Karpas-422 (cell line): ENCODE data around the gene NUTM1. TPM values are rescaled to one million over a fixed set of nuclear protein-coding genes. Genes with fewer than 3 reads are reported as not detected.
A peak's percentile ranks its signal among the peaks of the same experiment; 100 is the strongest.

Experiments
- DNase-seq: peaks from one replicate; pipeline ENCODE4 v3.0.0-alpha.2; 2015
- H2AFZ ChIP-seq: fragments of 200-600 bp; sonication (generic); 2 replicates; pipeline ENCODE4 v1.6.1; 2014; ENCODE audit warnings: antibody characterized with exemption, low read length, mixed read lengths
- H3K27ac ChIP-seq: fragments of 200-600 bp; sonication (generic); 2 replicates; pipeline ENCODE4 v1.5.1; 2014; ENCODE audit warnings: mild to moderate bottlenecking, low read length, moderate library complexity
- H3K27me3 ChIP-seq: fragments of 200-600 bp; sonication (generic); 2 replicates; pipeline ENCODE4 v1.6.1; 2014; ENCODE audit warnings: low read length, mixed read lengths
- H3K36me3 ChIP-seq: fragments of 200-600 bp; sonication (generic); 2 replicates; pipeline ENCODE4 v1.6.1; 2014; ENCODE audit warnings: low read length, mixed read lengths; ENCODE audit not compliant: insufficient read depth
- H3K4me1 ChIP-seq: fragments of 200-600 bp; sonication (generic); 2 replicates; pipeline ENCODE4 v1.6.1; 2014; ENCODE audit warnings: mild to moderate bottlenecking, low read length, mixed read lengths
- H3K4me2 ChIP-seq: fragments of 200-600 bp; sonication (generic); 2 replicates; pipeline ENCODE4 v1.6.1; 2014; ENCODE audit warnings: low read length, low read depth, mild to moderate bottlenecking; ENCODE audit not compliant: poor library complexity, severe bottlenecking
- H3K4me3 ChIP-seq: fragments of 200-600 bp; sonication (generic); 2 replicates; pipeline ENCODE4 v1.5.1; 2014; ENCODE audit warnings: mild to moderate bottlenecking, antibody characterized with exemption, low read length, mixed read lengths
- H3K79me2 ChIP-seq: fragments of 200-600 bp; sonication (generic); 2 replicates; pipeline ENCODE4 v1.6.1; 2014; ENCODE audit warnings: mild to moderate bottlenecking, low read length, mixed read lengths
- H3K9ac ChIP-seq: fragments of 200-600 bp; sonication (generic); 2 replicates; pipeline ENCODE4 v1.6.0; 2014; ENCODE audit warnings: low read length
- H3K9me2 ChIP-seq: fragments of 200-600 bp; sonication (generic), shearing (Covaris generic); replicated peaks from 2 replicates; pipeline ENCODE4 v1.6.0; 2014; ENCODE audit warnings: mild to moderate bottlenecking, low read length, moderate library complexity; ENCODE audit not compliant: insufficient read depth
- H3K9me3 ChIP-seq: fragments of 300-700, 200-600 bp; sonication (generic); 2 replicates; pipeline ENCODE4 v1.6.1; 2014; ENCODE audit warnings: low read length, mixed read lengths
- H4K20me1 ChIP-seq: fragments of 200-600 bp; sonication (generic); 2 replicates; pipeline ENCODE4 v1.6.1; 2014; ENCODE audit warnings: mild to moderate bottlenecking, antibody characterized with exemption, low read length, low read depth; ENCODE audit not compliant: insufficient read depth
- total RNA-seq: library from RNA; depleted of rRNA; stranded (reverse); fragments of >200 nt; shearing (Covaris generic); gene quantifications from 2 replicates; pipeline ENCODE4 v1.2.3, GENCODE V29; 2014; ENCODE audit warnings: low replicate concordance

The NUTM1 gene
- total RNA-seq, 1 experiment from 2014 or later, result not detected

DNA sequence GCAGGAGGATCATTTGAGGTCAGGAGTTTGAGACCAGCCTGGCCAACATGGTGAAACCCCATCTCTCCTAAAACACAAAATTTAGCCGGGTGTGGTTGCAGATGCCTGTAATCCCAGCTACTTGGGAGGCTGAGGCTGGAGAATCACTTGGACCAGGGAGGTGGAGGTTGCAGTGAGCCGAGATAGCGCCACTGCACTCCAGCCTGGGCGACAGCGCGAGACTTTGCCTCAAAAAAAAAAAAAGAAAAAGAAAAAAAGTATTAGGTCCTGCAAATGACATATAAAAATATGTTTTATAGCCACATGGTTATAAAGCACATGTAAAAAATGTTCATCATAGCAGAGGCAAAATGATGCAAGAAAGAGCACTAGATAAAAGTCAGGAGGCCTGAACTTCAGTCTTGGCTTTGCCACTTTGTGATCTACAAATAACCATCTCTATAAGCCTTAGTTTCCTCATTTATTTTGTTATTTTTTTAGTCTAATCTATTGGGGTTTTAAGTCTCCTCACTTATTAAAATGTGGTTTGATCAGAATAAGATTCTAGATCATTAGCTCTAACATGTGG, 10.5 kb upstream of the NUTM1 start:
- Histone ChIP-seq H3K4me3 (no peak overlapping the region), H3K9ac (no peak overlapping the region), H3K4me2 (no peak overlapping the region), H3K79me2 (no peaks in the 10 kb centered on the region), H4K20me1 (no peaks in the 10 kb centered on the region), H3K4me1 (peaks cover 19% of the 10 kb centered on the region), H2AFZ (no peak overlapping the region), H3K36me3 (no peaks in the 10 kb centered on the region), H3K9me3 (no peaks in the 10 kb centered on the region), H3K27ac (no peak overlapping the region), H3K27me3 (no peaks in the 10 kb centered on the region), H3K9me2 (no peaks in the 10 kb centered on the region)
- no peak for DNase-seq

DNA sequence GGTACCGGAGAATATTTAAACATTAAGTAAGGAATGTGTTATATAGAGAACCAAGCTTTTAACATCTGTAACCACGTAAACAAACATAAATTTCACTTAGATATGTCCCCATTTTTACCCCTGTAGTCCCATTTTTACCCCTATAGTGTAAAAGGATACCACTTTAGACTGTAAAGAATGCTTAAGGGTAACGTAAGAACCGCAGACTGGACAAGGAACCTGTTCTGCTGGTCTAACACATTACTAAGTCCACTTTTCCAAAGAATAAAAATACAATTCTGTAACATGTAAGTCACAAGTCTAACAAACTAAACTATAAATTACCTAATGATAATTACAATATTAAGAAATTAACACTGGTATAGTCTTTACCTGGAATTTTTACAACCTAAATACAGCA, 8.4 kb upstream of the NUTM1 start:
- Histone ChIP-seq H3K79me2 (no peaks in the 10 kb centered on the region), H3K9ac (no peak overlapping the region), H3K27me3 (no peaks in the 10 kb centered on the region), H3K36me3 (no peaks in the 10 kb centered on the region), H3K9me2 (no peaks in the 10 kb centered on the region), H3K4me1 (peaks cover 27% of the 10 kb centered on the region), H4K20me1 (no peaks in the 10 kb centered on the region), H3K4me2 (no peak overlapping the region), H3K27ac (no peak overlapping the region), H3K9me3 (no peaks in the 10 kb centered on the region), H3K4me3 (no peak overlapping the region), H2AFZ (no peak overlapping the region)
- no peak for DNase-seq

- H3K36me3 ChIP-seq, result no peaks in the 10 kb centered on the region
- no peaks in the 10 kb centered on the region for H3K9me3 ChIP-seq
- H3K4me1 ChIP-seq, result peaks cover 28% of the 10 kb centered on the region
- no peak overlapping the region for H3K4me2 ChIP-seq
- H3K27ac ChIP-seq, result no peak overlapping the region
- no peaks in the 10 kb centered on the region for H3K9me2 ChIP-seq
- no peaks in the 10 kb centered on the region for H3K27me3 ChIP-seq
- no peak for DNase-seq
- H2AFZ ChIP-seq, result no peak overlapping the region
- no peaks in the 10 kb centered on the region for H3K79me2 ChIP-seq
- H4K20me1 ChIP-seq, result no peaks in the 10 kb centered on the region
- H3K9ac ChIP-seq, result no peak overlapping the region
- H3K4me3 ChIP-seq, result no peak overlapping the region
Measured at GRCh38 chr15:34335176-34336032, 7.7 kb upstream of the NUTM1 start.

DNA sequence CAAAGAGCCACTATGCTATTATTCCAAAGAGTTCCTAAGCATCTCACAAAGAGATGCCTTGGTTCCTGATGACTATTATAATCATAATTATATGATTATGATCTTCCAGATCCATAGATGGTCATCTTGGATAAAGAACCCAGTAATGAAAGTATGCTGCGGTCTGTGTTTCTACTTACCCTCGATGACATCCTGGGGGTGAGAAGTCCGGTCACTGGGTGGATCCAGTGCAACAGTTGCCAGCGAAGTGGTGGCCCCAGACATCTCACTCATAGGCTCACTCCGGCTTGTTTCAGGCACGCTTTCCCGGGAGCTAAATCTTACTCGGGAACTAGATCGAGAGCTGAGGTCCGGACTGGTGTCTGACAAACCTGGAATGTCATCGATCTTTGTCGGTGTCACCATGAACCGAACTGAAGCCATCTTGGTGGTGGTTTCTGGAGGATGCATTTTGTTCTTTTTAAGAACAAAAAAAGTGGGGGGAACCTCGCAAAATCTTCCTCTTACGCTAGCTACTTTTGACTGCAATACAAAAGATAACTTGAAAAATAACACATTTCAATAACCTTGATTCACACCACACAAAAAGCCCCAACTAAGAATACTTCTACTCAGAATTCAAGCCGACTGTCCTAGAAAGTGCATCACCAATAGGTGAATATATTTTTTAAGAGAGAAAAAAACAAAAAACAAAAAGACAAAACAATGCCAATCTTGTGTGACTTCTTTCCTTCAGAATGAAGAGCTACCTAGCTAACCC, 6.7 kb upstream of the NUTM1 start:
- Histone ChIP-seq H4K20me1 (no peaks in the 10 kb centered on the region), H3K9me3 (no peaks in the 10 kb centered on the region), H3K27me3 (no peaks in the 10 kb centered on the region), H3K36me3 (no peaks in the 10 kb centered on the region), H3K4me2 (peak overlapping the region; percentile 88), H3K4me3 (peak overlapping the region; percentile 91; the same call in 1 of the 2 replicates), H3K79me2 (peaks cover 7% of the 10 kb centered on the region), H3K27ac (no peak overlapping the region), H3K9ac (0 out of 2 replicates have a peak overlapping the region, but pooled peaks have one; percentile 71), H2AFZ (no peak overlapping the region), H3K9me2 (no peaks in the 10 kb centered on the region), H3K4me1 (peaks cover 29% of the 10 kb centered on the region)
- DNase-seq, result no peak

DNA sequence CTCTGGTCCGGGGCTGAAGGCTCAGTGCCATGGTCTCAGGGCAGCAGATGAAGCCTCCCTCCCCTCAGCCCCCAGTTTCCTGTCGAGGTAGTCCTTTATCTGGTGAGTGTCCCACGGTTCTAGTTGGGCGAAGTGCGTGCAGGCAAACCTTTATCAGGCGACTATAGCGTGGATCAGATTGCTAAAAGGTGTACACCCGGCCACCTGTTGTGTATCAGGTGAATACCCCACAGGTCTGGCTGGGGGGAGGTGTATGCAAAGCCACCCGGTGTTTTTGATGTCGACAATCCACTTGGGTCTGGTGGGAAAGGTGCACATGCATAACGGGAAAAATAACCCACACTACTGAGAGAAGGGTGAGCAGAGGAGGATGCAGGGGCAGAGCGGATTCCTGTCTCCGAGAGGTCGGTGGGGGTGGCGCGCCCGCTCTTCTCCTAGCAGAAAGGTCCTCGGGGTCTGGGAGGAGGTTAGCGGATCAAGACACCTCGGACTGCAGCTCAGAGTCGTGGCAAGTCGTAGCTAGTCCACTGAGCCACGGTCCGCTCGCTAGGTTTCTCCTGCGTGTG, 6.0 kb upstream of the NUTM1 start:
- Histone ChIP-seq H3K4me1 (peaks cover 36% of the 10 kb centered on the region), H3K9me3 (no peaks in the 10 kb centered on the region), H2AFZ (peak overlapping the region; percentile 90), H3K4me3 (peak overlapping the region; percentile 91), H3K4me2 (peak overlapping the region; percentile 88), H4K20me1 (no peaks in the 10 kb centered on the region), H3K9me2 (no peaks in the 10 kb centered on the region), H3K79me2 (peaks cover 14% of the 10 kb centered on the region), H3K27me3 (no peaks in the 10 kb centered on the region), H3K27ac (no peak overlapping the region), H3K36me3 (no peaks in the 10 kb centered on the region), H3K9ac (peak overlapping the region; percentile 71)
- no peak for DNase-seq

GRCh38 chr15:34337557-34338306, 5.4 kb upstream of the NUTM1 start, which contains the start of gene SLC12A6:
TSS of gene SLC12A6 (minus strand) at chr15:34337781. CDS start at chr15:34336680, 1,101 bp downstream.
- no peaks in the 10 kb centered on the region for H3K9me2 ChIP-seq
- peak; percentile 96 for DNase-seq
- no peaks in the 10 kb centered on the region for H3K9me3 ChIP-seq
- H3K4me2 ChIP-seq, result peak within 1 kb of the TSS; percentile 88
- no peaks in the 10 kb centered on the region for H3K27me3 ChIP-seq
- no peaks in the 10 kb centered on the region for H3K36me3 ChIP-seq
- H3K79me2 ChIP-seq, result peaks cover 20% of the 10 kb centered on the region
- peaks cover 36% of the 10 kb centered on the region for H3K4me1 ChIP-seq
- peak within 1 kb of the TSS; percentile 71 for H3K9ac ChIP-seq
- peak within 1 kb of the TSS; percentile 90 for H2AFZ ChIP-seq
- H3K4me3 ChIP-seq, result peak within 1 kb of the TSS; percentile 91
- no peaks in the 10 kb centered on the region for H4K20me1 ChIP-seq
- H3K27ac ChIP-seq, result no peak within 1 kb of the TSS

GRCh38 chr15:34338347-34338746, 4.8 kb upstream of the NUTM1 start:
- peaks cover 22% of the 10 kb centered on the region for H3K79me2 ChIP-seq
- H3K36me3 ChIP-seq, result no peaks in the 10 kb centered on the region
- peak overlapping the region; percentile 88 for H3K4me2 ChIP-seq
- no peaks in the 10 kb centered on the region for H3K27me3 ChIP-seq
- H3K9me2 ChIP-seq, result no peaks in the 10 kb centered on the region
- H3K4me1 ChIP-seq, result peaks cover 36% of the 10 kb centered on the region
- no peak for DNase-seq
- no peaks in the 10 kb centered on the region for H4K20me1 ChIP-seq
- H3K27ac ChIP-seq, result no peak overlapping the region
- peak overlapping the region; percentile 52 for H3K9ac ChIP-seq
- H3K4me3 ChIP-seq, result peak overlapping the region; percentile 91
- H3K9me3 ChIP-seq, result no peaks in the 10 kb centered on the region
- 0 out of 2 replicates have a peak overlapping the region, but pooled peaks have one; percentile 57 for H2AFZ ChIP-seq
